H9 (cell line): ENCODE data around the gene ZNF423. TPM values are rescaled to one million over a fixed set of nuclear protein-coding genes. Genes with fewer than 3 reads are reported as not detected.

Experiments used
- DNase-seq: peaks from one replicate; pipeline ENCODE4 v3.0.0-alpha.2; 2017
- H2AFZ ChIP-seq: one replicate; pipeline ENCODE4 v1.6.1; 2013; ENCODE audit warnings: mild to moderate bottlenecking, low read length, control low read depth, moderate library complexity
- H2AK5ac ChIP-seq: 2 replicates; pipeline ENCODE4 v1.6.1; 2013; ENCODE audit warnings: low read length, control low read depth, mixed read lengths; ENCODE audit not compliant: insufficient read length
- H2BK120ac ChIP-seq: one replicate; pipeline ENCODE4 v1.6.1; 2013; ENCODE audit warnings: low read depth, mild to moderate bottlenecking, low read length, control low read depth, inconsistent platforms; ENCODE audit not compliant: poor library complexity, severe bottlenecking
- H2BK12ac ChIP-seq: 2 replicates; pipeline ENCODE4 v1.6.1; 2013; ENCODE audit warnings: low read length, control low read depth, mixed read lengths, low read depth; ENCODE audit not compliant: insufficient read length
- H2BK15ac ChIP-seq: 2 replicates; pipeline ENCODE4 v1.6.1; 2013; ENCODE audit warnings: low read depth, low read length, control low read depth
- H2BK20ac ChIP-seq: one replicate; pipeline ENCODE4 v1.6.1; 2013; ENCODE audit warnings: low read depth, mild to moderate bottlenecking, low read length, control low read depth, inconsistent platforms; ENCODE audit not compliant: poor library complexity, severe bottlenecking
- H2BK5ac ChIP-seq: 2 replicates; pipeline ENCODE4 v1.6.1; 2013; ENCODE audit warnings: low read length, control low read depth, mixed read lengths; ENCODE audit not compliant: insufficient read length
- H3K14ac ChIP-seq: 2 replicates; pipeline ENCODE4 v1.6.1; 2013; ENCODE audit warnings: low read length, control low read depth; ENCODE audit not compliant: insufficient read depth
- H3K18ac ChIP-seq: 2 replicates; pipeline ENCODE4 v1.6.1; 2013; ENCODE audit warnings: low read depth, mild to moderate bottlenecking, mixed read lengths, low read length, control low read depth; ENCODE audit not compliant: insufficient read length
- H3K23ac ChIP-seq: 2 replicates; pipeline ENCODE4 v1.6.1; 2013; ENCODE audit warnings: low read length, control low read depth, mixed read lengths, low read depth; ENCODE audit not compliant: insufficient read length
- H3K23me2 ChIP-seq: 2 replicates; pipeline ENCODE4 v1.6.1; 2013; ENCODE audit warnings: low read depth, mild to moderate bottlenecking, mixed read lengths, low read length, control low read depth; ENCODE audit not compliant: insufficient read length, poor library complexity, severe bottlenecking
- H3K27ac ChIP-seq: 2 replicates; pipeline ENCODE4 v1.5.1; 2013; ENCODE audit warnings: low read length, control low read depth, mixed read lengths, low read depth; ENCODE audit not compliant: insufficient read length
- H3K27me3 ChIP-seq: 2 replicates; pipeline ENCODE4 v1.6.1; 2013; ENCODE audit warnings: low read length, control low read depth, inconsistent platforms; ENCODE audit not compliant: insufficient read depth
- H3K4ac ChIP-seq: 2 replicates; pipeline ENCODE4 v1.6.1; 2013; ENCODE audit warnings: low read depth, mild to moderate bottlenecking, control low read depth, inconsistent platforms, low read length, moderate library complexity
- H3K4me1 ChIP-seq: 2 replicates; pipeline ENCODE4 v1.6.1; 2013; ENCODE audit warnings: low read length, control low read depth, inconsistent platforms; ENCODE audit not compliant: insufficient read depth
- H3K4me2 ChIP-seq: 2 replicates; pipeline ENCODE4 v1.6.1; 2013; ENCODE audit warnings: low read length, control low read depth, mixed read lengths; ENCODE audit not compliant: insufficient read length, insufficient read depth
- H3K56ac ChIP-seq: 2 replicates; pipeline ENCODE4 v1.6.1; 2013; ENCODE audit warnings: low read depth, mild to moderate bottlenecking, mixed read lengths, low read length, control low read depth; ENCODE audit not compliant: insufficient read length
- H3K79me1 ChIP-seq: 2 replicates; pipeline ENCODE4 v1.6.1; 2013; ENCODE audit warnings: low read depth, mild to moderate bottlenecking, moderate library complexity, low read length, control low read depth, inconsistent platforms; ENCODE audit not compliant: insufficient read depth, poor library complexity, severe bottlenecking
- H3K79me2 ChIP-seq: 2 replicates; pipeline ENCODE4 v1.6.1; 2013; ENCODE audit warnings: low read length, control low read depth, inconsistent platforms; ENCODE audit not compliant: insufficient read depth
- H3K9ac ChIP-seq: 2 replicates; pipeline ENCODE4 v1.6.1; 2013; ENCODE audit warnings: low read length, control low read depth, mixed read lengths; ENCODE audit not compliant: insufficient read length; ENCODE audit errors: extremely low read depth
- H3K9me3 ChIP-seq: one replicate; pipeline ENCODE4 v1.6.1; 2013; ENCODE audit warnings: low read depth, low read length, inconsistent platforms; ENCODE audit not compliant: control insufficient read depth
- H3T11ph ChIP-seq: one replicate; pipeline ENCODE4 v1.6.1; 2013; ENCODE audit warnings: mild to moderate bottlenecking, low read length, control low read depth, inconsistent platforms
- H4K20me1 ChIP-seq: one replicate; pipeline ENCODE4 v1.6.1; 2013; ENCODE audit not compliant: control insufficient read depth, insufficient read length, insufficient read depth
- H4K5ac ChIP-seq: 2 replicates; pipeline ENCODE4 v1.6.1; 2013; ENCODE audit warnings: low read depth, mild to moderate bottlenecking, mixed read lengths, low read length, control low read depth; ENCODE audit not compliant: insufficient read length
- H4K8ac ChIP-seq: replicated peaks from 2 replicates; pipeline ENCODE4 v1.6.1; 2013; ENCODE audit warnings: low read length, control low read depth, mixed read lengths, low read depth; ENCODE audit not compliant: insufficient read length
- H4K91ac ChIP-seq: 2 replicates; pipeline ENCODE4 v1.6.1; 2013; ENCODE audit warnings: low read depth, mild to moderate bottlenecking, moderate library complexity, mixed read lengths, low read length, control low read depth; ENCODE audit not compliant: insufficient read length
- H3K27ac Mint-ChIP-seq, 3 experiments: 2 replicates in 2 of 3; 3 replicates in 1 of 3; pipeline ENCODE4 v1.8.0; 2020 to 2021; ENCODE audit warnings: mixed read lengths in 3 of 3, mild to moderate bottlenecking in 1 of 3, moderate library complexity in 1 of 3
- H3K27me3 Mint-ChIP-seq: 2 replicates; pipeline ENCODE4 v1.8.0; 2021; ENCODE audit warnings: low read depth, mild to moderate bottlenecking, moderate library complexity, mixed read lengths
- H3K36me3 Mint-ChIP-seq, 3 experiments: 2 replicates in 2 of 3; 3 replicates in 1 of 3; pipeline ENCODE4 v1.8.0; 2020 to 2021; ENCODE audit warnings: low read depth in 3 of 3, mixed read lengths in 3 of 3; ENCODE audit not compliant: insufficient read depth in 1 of 3
- H3K4me1 Mint-ChIP-seq, 2 experiments: 2 replicates each; pipeline ENCODE4 v1.8.0; 2020; ENCODE audit warnings: mixed read lengths in 2 of 2
- H3K4me3 Mint-ChIP-seq, 2 experiments: 2 replicates in 1 of 2; 3 replicates in 1 of 2; pipeline ENCODE4 v1.8.0; 2020 to 2021; ENCODE audit warnings: mild to moderate bottlenecking in 2 of 2, mixed read lengths in 2 of 2, moderate library complexity in 1 of 2
- H3K9me3 Mint-ChIP-seq, 2 experiments: 2 replicates in 1 of 2; 3 replicates in 1 of 2; pipeline ENCODE4 v1.8.0; 2020; ENCODE audit warnings: mild to moderate bottlenecking in 2 of 2, mixed read lengths in 2 of 2, moderate library complexity in 1 of 2
- CTCF ChIP-seq: fragments of 200-600 bp; sonication (generic); conservative IDR thresholded peaks from 3 replicates; pipeline ENCODE4 v1.8.0; 2021; ENCODE audit warnings: antibody characterized with exemption, mild to moderate bottlenecking
- WGBS: extraction: QIAGEN DNeasy Blood & Tissue Kit; methylation state at CpG from one replicate; pipeline ENCODE4 v1.1.7; 2013; ENCODE audit warnings: missing lambda C conversion rate, low lambda C conversion rate, mixed read lengths; ENCODE audit not compliant: insufficient read length; ENCODE audit errors: extremely low coverage; 5-methylcytosine and 5-hydroxymethylcytosine counted together
- total RNA-seq: library from RNA; stranded (reverse); gene quantifications from 2 replicates; pipeline ENCODE4 v1.2.1, GENCODE V29; 2021

The ZNF423 gene
- total RNA-seq, 1 experiment from 2014 or later: 51.5 TPM

DNA sequence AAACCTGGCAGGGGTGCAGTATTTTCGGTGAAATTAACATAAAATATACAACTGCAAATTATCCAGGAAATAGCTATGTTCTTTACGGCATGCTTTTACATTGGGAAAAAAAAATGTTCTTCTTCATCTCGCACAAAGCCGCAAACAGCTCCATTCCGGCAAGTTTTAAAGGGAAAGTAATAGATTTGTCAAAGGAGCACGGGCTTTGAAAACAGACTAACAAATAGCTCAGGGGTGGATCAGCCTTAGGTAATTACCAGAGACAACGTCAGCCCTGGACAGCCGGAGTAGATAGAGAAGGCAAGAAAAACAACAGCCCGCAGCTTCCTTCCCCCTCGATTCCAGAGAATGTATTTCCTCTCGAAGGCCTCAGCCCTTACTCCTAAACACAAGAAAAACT, 259.8 kb downstream of the ZNF423 start:
- DNase-seq: peak; percentile 16
- Histone ChIP-seq H2BK120ac (no peak overlapping the region), H3K9ac (no peak overlapping the region), H3K4me1 (peaks cover 8% of the 10 kb centered on the region; the same call in 1 of the 2 replicates), H3K56ac (no peak overlapping the region), H3K14ac (no peak overlapping the region), H3K9me3 (no peaks in the 10 kb centered on the region), H3K79me2 (no peaks in the 10 kb centered on the region), H3K27ac (no peak overlapping the region), H4K91ac (no peak overlapping the region), H3K4ac (no peak overlapping the region), H3K23ac (no peak overlapping the region), H4K5ac (no peak overlapping the region), H2AFZ (no peak overlapping the region), H2BK20ac (no peak overlapping the region), H3K23me2 (no peaks in the 10 kb centered on the region), H3K4me2 (no peak overlapping the region), H3T11ph (no peak overlapping the region), H2BK5ac (no peak overlapping the region), H4K20me1 (no peaks in the 10 kb centered on the region), H2BK12ac (no peak overlapping the region), H4K8ac (no peak overlapping the region), H2BK15ac (no peak overlapping the region), H3K27me3 (no peaks in the 10 kb centered on the region), H3K18ac (no peak overlapping the region), H3K79me1 (no peaks in the 10 kb centered on the region), H2AK5ac (no peak overlapping the region)
- no peak for TF ChIP-seq CTCF
- Mint-ChIP-seq H3K36me3 (no peaks in the 10 kb centered on the region), H3K4me3 (0 out of 5 replicates have a peak overlapping the region, but pooled peaks of 1 of the 2 experiments have one; percentile 38), H3K27ac (no peak overlapping the region), H3K27me3 (no peaks in the 10 kb centered on the region), H3K9me3 (no peaks in the 10 kb centered on the region), H3K4me1 (peaks cover 54 to 56% of the 10 kb centered on the region in 2 experiments)
- WGBS: no CpG with 5 or more reads among the region's 11 CpGs
